HepG2 (cell line): ENCODE results near the gene SMIM10L2A. TPM values are rescaled to one million over a fixed set of nuclear protein-coding genes. Genes with fewer than 3 reads are reported as not detected.

ENCODE experiments used
- ATAC-seq: fragments of 200-7000 bp; cut with Tn5 transposase; 3 replicates; pipeline ENCODE4 v1.9.1; 2020; ENCODE audit warnings: mild to moderate bottlenecking, moderate library complexity
- BruUV-seq: library from RNA; stranded (reverse); fragments of 400-500 nt; replicated peaks from 2 replicates; lab custom pipeline; 2021; lab: Mats Ljungman, UMichigan
- CTCF ChIA-PET: fragments of 300-600 bp; formaldehyde crosslinking; extraction: SDS; loops from one replicate; lab custom pipeline; 2021; ENCODE audit warnings: low total read pairs, inconsistent platforms, low intra/inter-chr PET ratio; lab: Yijun Ruan, JAX
- POLR2A ChIA-PET: fragments of 350-600 bp; sonication (Branson Sonifier 250); formaldehyde crosslinking; loops from one replicate; lab custom pipeline; 2020; ENCODE audit warnings: antibody characterized with exemption, inconsistent platforms; lab: Yijun Ruan, JAX
- DNase-seq: peaks from one replicate; pipeline ENCODE4 v3.0.0-alpha.2; 2015; ENCODE audit warnings: low spot score
- FAIRE-seq: peaks from 3 replicates; lab custom pipeline; 2011; peaks lifted over from hg19 to GRCh38; lab: Jason Lieb, UNC
- H2AFZ ChIP-seq: one replicate; pipeline ENCODE4 v1.6.1; 2011; ENCODE audit warnings: low read length, inconsistent platforms
- H3K27ac ChIP-seq: fragments of 300-600 bp; 3 replicates; pipeline ENCODE4 v1.8.0; 2011; ENCODE audit warnings: mixed run types, mild to moderate bottlenecking, mixed read lengths, low read length, inconsistent platforms; ENCODE audit not compliant: insufficient read depth; ENCODE audit errors: extremely low read length
- H3K27me3 ChIP-seq, 2 experiments: fragments of 200-600 bp in 1 of 2; 2 replicates in 1 of 2; 3 replicates in 1 of 2; pipeline versions ENCODE4 v1.6.0 to v1.8.0; 2011; ENCODE audit warnings: low read length in 2 of 2, mild to moderate bottlenecking in 2 of 2, moderate library complexity in 2 of 2, inconsistent platforms in 1 of 2; ENCODE audit not compliant: insufficient read depth in 2 of 2, control insufficient read depth in 1 of 2
- H3K36me3 ChIP-seq, 2 experiments: fragments of 200-600 bp in 1 of 2; replicated peaks in 1 of 2; 2 replicates in 1 of 2; 3 replicates in 1 of 2; pipeline versions ENCODE4 v1.5.1 to v1.8.0; 2011; ENCODE audit warnings: low read length in 2 of 2, inconsistent platforms in 1 of 2; ENCODE audit not compliant: insufficient read depth in 2 of 2, control insufficient read depth in 1 of 2
- H3K4me1 ChIP-seq: 2 replicates; pipeline ENCODE4 v1.5.1; 2012; ENCODE audit warnings: low read length, inconsistent platforms; ENCODE audit not compliant: insufficient read depth
- H3K4me2 ChIP-seq: 2 replicates; pipeline ENCODE4 v1.6.0; 2011; ENCODE audit warnings: low read depth, low read length, inconsistent platforms
- H3K4me3 ChIP-seq, 3 experiments: fragments of 200-600 bp in 1 of 3; sonication (generic), shearing (Covaris generic) in 1 of 3; replicated peaks in 1 of 3; 2 replicates each; pipeline ENCODE4 v1.5.1; 2011 to 2016; ENCODE audit warnings: low read length in 3 of 3, inconsistent platforms in 2 of 3, low read depth in 2 of 3, mild to moderate bottlenecking in 2 of 3, control low read depth in 1 of 3, mixed read lengths in 1 of 3; ENCODE audit not compliant: insufficient read depth in 1 of 3
- H3K79me2 ChIP-seq: one replicate; pipeline ENCODE4 v1.6.1; 2011; ENCODE audit warnings: low read length, inconsistent platforms; ENCODE audit not compliant: insufficient read depth
- H3K9ac ChIP-seq: 2 replicates; pipeline ENCODE4 v1.6.0; 2011; ENCODE audit warnings: mild to moderate bottlenecking, low read depth, low read length, inconsistent platforms; ENCODE audit not compliant: insufficient read depth
- H3K9me3 ChIP-seq: 2 replicates; pipeline ENCODE4 v1.5.1; 2012; ENCODE audit warnings: mild to moderate bottlenecking, low read length
- H4K20me1 ChIP-seq: 2 replicates; pipeline ENCODE4 v1.6.0; 2011; ENCODE audit warnings: inconsistent platforms, mild to moderate bottlenecking, low read length, moderate library complexity; ENCODE audit not compliant: insufficient read depth
- CENPX ChIP-seq: sonication (generic); formaldehyde crosslinking; IDR thresholded peaks from 2 replicates; pipeline ENCODE4 v1.9.0; 2021; ENCODE audit warnings: mild to moderate bottlenecking, missing genetic modification reagents, moderate library complexity
- GABPA ChIP-seq, 2 experiments: IDR thresholded peaks; 2 replicates each; pipeline ENCODE4 v1.6.1; 2011 to 2016; ENCODE audit warnings: low read depth in 2 of 2, low read length in 1 of 2, missing biosample characterization in 1 of 2, missing genetic modification characterization in 1 of 2
- HNRNPK ChIP-seq: fragments of 200-400 bp; formaldehyde crosslinking; IDR thresholded peaks from 2 replicates; pipeline ENCODE4 v1.6.1; 2018; ENCODE audit warnings: low read length, low read depth, moderate library complexity, mild to moderate bottlenecking; ENCODE audit not compliant: poor library complexity, severe bottlenecking
- IRF1 ChIP-seq: sonication (generic); formaldehyde crosslinking; IDR thresholded peaks from 2 replicates; pipeline ENCODE4 v1.4.0; 2020; ENCODE audit warnings: low read depth, mild to moderate bottlenecking, missing genetic modification reagents
- JUN ChIP-seq: sonication (generic); formaldehyde crosslinking; IDR thresholded peaks from 2 replicates; pipeline ENCODE4 v1.4.0; 2020; ENCODE audit warnings: mild to moderate bottlenecking, missing genetic modification reagents
- KMT2A ChIP-seq: sonication (generic); formaldehyde crosslinking; IDR thresholded peaks from 2 replicates; pipeline ENCODE4 v1.4.0; 2020; ENCODE audit warnings: missing genetic modification reagents
- MTERF4 ChIP-seq: sonication (generic); formaldehyde crosslinking; IDR thresholded peaks from 2 replicates; pipeline ENCODE4 v1.8.0; 2023; ENCODE audit warnings: mild to moderate bottlenecking, missing genetic modification reagents
- RORA ChIP-seq: sonication (generic); formaldehyde crosslinking; IDR thresholded peaks from 2 replicates; pipeline ENCODE4 v1.5.0; 2020; ENCODE audit warnings: mild to moderate bottlenecking, missing genetic modification reagents, moderate library complexity
- SIX4 ChIP-seq: sonication (generic); formaldehyde crosslinking; IDR thresholded peaks from 2 replicates; pipeline ENCODE4 v1.4.0; 2020; ENCODE audit warnings: missing genetic modification reagents
- ZBTB20 ChIP-seq: sonication (generic); formaldehyde crosslinking; IDR thresholded peaks from 2 replicates; pipeline ENCODE4 v1.8.1; 2023; ENCODE audit warnings: missing genetic modification reagents, low read depth, mild to moderate bottlenecking, borderline replicate concordance
- ZBTB8A ChIP-seq: sonication (generic); formaldehyde crosslinking; IDR thresholded peaks from 2 replicates; pipeline ENCODE4 v1.4.0; 2020; ENCODE audit warnings: mild to moderate bottlenecking, low read depth, missing genetic modification reagents, borderline replicate concordance
- ZNF253 ChIP-seq: sonication (generic); formaldehyde crosslinking; IDR thresholded peaks from 2 replicates; pipeline ENCODE4 v1.8.0; 2022; ENCODE audit warnings: mild to moderate bottlenecking, missing genetic modification reagents, borderline replicate concordance
- ZNF350 ChIP-seq: sonication (generic); formaldehyde crosslinking; IDR thresholded peaks from 2 replicates; pipeline ENCODE4 v1.4.0; 2020; ENCODE audit warnings: mild to moderate bottlenecking, low read depth, missing genetic modification reagents, borderline replicate concordance
- ZNF598 ChIP-seq: sonication (generic); formaldehyde crosslinking; IDR thresholded peaks from 2 replicates; pipeline ENCODE4 v1.5.1; 2020; ENCODE audit warnings: mild to moderate bottlenecking, missing genetic modification reagents, borderline replicate concordance
- ZNF639 ChIP-seq: conservative IDR thresholded peaks from 2 replicates; pipeline ENCODE4 v1.6.1; 2018; ENCODE audit warnings: missing genetic modification reagents
- ZNF788 ChIP-seq: sonication (generic); formaldehyde crosslinking; IDR thresholded peaks from 2 replicates; pipeline ENCODE4 v1.5.0; 2020; ENCODE audit warnings: mild to moderate bottlenecking, missing genetic modification reagents, borderline replicate concordance
- WGBS: methylation state at CpG from one replicate; pipeline ENCODE4 v1.1.6; 2017; ENCODE audit warnings: low lambda C conversion rate; 5-methylcytosine and 5-hydroxymethylcytosine counted together
- in situ Hi-C: cut with HindIII; loops from 2 replicates; pipeline ENCODE4 v1.10.0; 2017; ENCODE audit warnings: low pct_unique_long_range_greater_than_20kb; ENCODE audit not compliant: extremely low pct_ligation_motif_present
- intact Hi-C: fragments of 100-400 bp; cut with micrococcal nuclease; formaldehyde crosslinking; loops from one replicate; pipeline ENCODE4 v1.10.0; 2022; ENCODE audit not compliant: unreplicated experiment
- polyA plus RNA-seq, 8 experiments: library from polyadenylated mRNA; depleted of rRNA in 3 of 8; stranded (reverse) in 7 of 8; unstranded in 1 of 8; fragments of >200 nt; fragmentation: Illumina TruSeq in 4 of 8; extraction: Trizol in 4 of 8; gene quantifications; 2 replicates each; pipeline versions ENCODE4 v1.2.1 to v1.2.3, GENCODE V29; 2011 to 2016; ENCODE audit warnings: low read depth in 4 of 8, missing spikeins in 1 of 8, mixed read lengths in 1 of 8; ENCODE audit not compliant: insufficient read depth in 1 of 8
- total RNA-seq, 5 experiments: library from RNA; depleted of rRNA; stranded (reverse); fragments of >200 nt; fragmentation: Illumina TruSeq; extraction: Trizol; gene quantifications; 2 replicates each; pipeline ENCODE4 v1.2.3, GENCODE V29; 2016; ENCODE audit warnings: low read depth in 1 of 5
- TF ChIP-seq, protein P1 (sequence below): IDR thresholded peaks from 2 replicates; pipeline ENCODE4 v1.6.1; 2016; ENCODE audit warnings: missing biosample characterization, missing genetic modification reagents, low read depth

SMIM10L2A gene
- total and polyA plus RNA-seq, 2 of the 13 experiments (the other 11 are each of a cell fraction or from before 2014, with no cell fraction given) = not detected

- no peak for TF ChIP-seq CENPX (CRISPR knock-in tag)
- TF ChIP-seq ZNF788 = no peak
- no peak for TF ChIP-seq ZNF639
- no peak for TF ChIP-seq RORA (CRISPR knock-in tag)
- no peak for TF ChIP-seq ZNF598 (CRISPR knock-in tag)
- TF ChIP-seq, protein P1, sequence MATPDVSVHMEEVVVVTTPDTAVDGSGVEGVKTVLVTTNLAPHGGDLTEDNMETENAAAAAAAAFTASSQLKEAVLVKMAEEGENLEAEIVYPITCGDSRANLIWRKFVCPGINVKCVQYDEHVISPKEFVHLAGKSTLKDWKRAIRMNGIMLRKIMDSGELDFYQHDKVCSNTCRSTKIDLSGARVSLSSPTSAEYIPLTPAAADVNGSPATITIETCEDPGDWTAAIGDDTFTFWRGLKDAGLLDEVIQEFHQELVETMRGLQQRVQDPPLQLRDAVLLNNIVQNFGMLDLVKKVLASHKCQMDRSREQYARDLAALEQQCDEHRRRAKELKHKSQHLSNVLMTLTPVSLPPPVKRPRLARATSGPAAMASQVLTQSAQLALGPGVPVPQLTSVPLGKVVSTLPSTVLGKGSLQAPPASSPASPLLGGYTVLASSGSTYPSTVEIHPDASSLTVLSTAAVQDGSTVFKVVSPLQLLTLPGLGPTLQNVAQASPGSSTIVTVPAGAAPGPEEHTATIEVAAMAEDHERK (CRISPR knock-in tag) = no peak
- no peak for TF ChIP-seq JUN
- TF ChIP-seq ZNF350 (CRISPR knock-in tag) = no peak
Measured at GRCh38 chrX:135410861-135411627, 10.7 kb upstream of the SMIM10L2A start (continued).

- Histone ChIP-seq H3K27ac (no peak overlapping the region), H3K9me3 (no peaks in the 10 kb centered on the region), H3K36me3 (no peaks in the 10 kb centered on the region), H2AFZ (no peak overlapping the region), H3K4me2 (no peak overlapping the region), H3K9ac (no peak overlapping the region), H3K4me1 (no peaks in the 10 kb centered on the region), H3K27me3 (no peaks in the 10 kb centered on the region), H4K20me1 (no peaks in the 10 kb centered on the region), H3K4me3 (no peak overlapping the region), H3K79me2 (no peaks in the 10 kb centered on the region)
- POLR2A ChIA-PET = no interaction called here
- intact Hi-C loops (no loop called here), in situ Hi-C loops (no loop called here)
- FAIRE-seq = no peak
- TF ChIP-seq ZNF253 (CRISPR knock-in tag) (no peak), ZBTB20 (CRISPR knock-in tag) (no peak), HNRNPK (no peak), GABPA (IDR thresholded peaks at IDR 0.05; ENCODE audit: low read depth, low read length) (no peak), GABPA (CRISPR knock-in tag; IDR thresholded peaks at IDR 0.05; ENCODE audit: low read depth) (no peak), IRF1 (CRISPR knock-in tag) (no peak), MTERF4 (CRISPR knock-in tag) (no peak), SIX4 (CRISPR knock-in tag) (no peak), ZBTB8A (no peak), KMT2A (CRISPR knock-in tag) (no peak)
- BruUV-seq = no TSS peak
- 29% methylated on average over 3 of the region's 3 CpGs for WGBS
- CTCF ChIA-PET = no interaction called here
- no peak for ATAC-seq
- DNase-seq = no peak
Measured at GRCh38 chrX:135411893-135412292, 9.9 kb upstream of the SMIM10L2A start.
